OCI-LY7 (cell line): Measurements from ENCODE around the gene SLC18A3. TPM values are rescaled to one million over a fixed set of nuclear protein-coding genes. Genes with fewer than 3 reads are reported as not detected.

ENCODE experiments used
- BruUV-seq: library from RNA; stranded (reverse); fragments of 400-500 nt; replicated peaks from 2 replicates; lab custom pipeline; 2021; lab: Mats Ljungman, UMichigan
- CTCF ChIA-PET: fragments of 300-600 bp; sonication (Branson Sonifier 250); formaldehyde crosslinking; loops from one replicate; lab custom pipeline; 2022; ENCODE audit warnings: antibody characterized with exemption; ENCODE audit not compliant: unreplicated experiment; lab: Charles Lee
- POLR2A ChIA-PET: fragments of 300-600 bp; sonication (Branson Sonifier 250); formaldehyde crosslinking; loops from one replicate; lab custom pipeline; 2022; ENCODE audit warnings: antibody characterized with exemption; lab: Charles Lee
- DNase-seq: peaks from one replicate; pipeline ENCODE4 v3.0.0-alpha.2; 2015; ENCODE audit warnings: low spot score
- H2AFZ ChIP-seq: fragments of 200-600 bp; sonication (generic), shearing (Covaris generic); 2 replicates; pipeline ENCODE4 v1.6.1; 2014; ENCODE audit warnings: mild to moderate bottlenecking, antibody characterized with exemption, low read length, moderate library complexity
- H3K27ac ChIP-seq: fragments of 200-600 bp; sonication (generic); 2 replicates; pipeline ENCODE4 v1.5.1; 2014; ENCODE audit warnings: mixed run types, low read depth, mild to moderate bottlenecking, moderate library complexity, low read length, inconsistent platforms; ENCODE audit not compliant: poor library complexity, severe bottlenecking
- H3K36me3 ChIP-seq: fragments of 200-600 bp; sonication (generic); 2 replicates; pipeline ENCODE4 v1.6.1; 2014; ENCODE audit warnings: mild to moderate bottlenecking, antibody characterized with exemption, low read length, moderate library complexity, mixed read lengths; ENCODE audit not compliant: insufficient read depth
- H3K4me1 ChIP-seq: fragments of 200-600 bp; sonication (generic); 2 replicates; pipeline ENCODE4 v1.5.1; 2014; ENCODE audit warnings: mild to moderate bottlenecking, low read length; ENCODE audit not compliant: insufficient read depth, poor library complexity, severe bottlenecking
- H3K4me2 ChIP-seq: fragments of 200-600 bp; sonication (generic); 2 replicates; pipeline ENCODE4 v1.6.1; 2014; ENCODE audit warnings: mild to moderate bottlenecking, low read length
- H3K4me3 ChIP-seq: fragments of 200-600 bp; sonication (generic); 2 replicates; pipeline ENCODE4 v1.5.1; 2014; ENCODE audit warnings: mild to moderate bottlenecking, low read depth, low read length; ENCODE audit not compliant: poor library complexity, severe bottlenecking
- H3K79me2 ChIP-seq: fragments of 200-600 bp; sonication (generic); 2 replicates; pipeline ENCODE4 v1.6.1; 2016; ENCODE audit warnings: low read depth, mild to moderate bottlenecking, low read length, moderate library complexity, mixed read lengths; ENCODE audit not compliant: insufficient read depth
- H3K9me2 ChIP-seq: fragments of 200-600 bp; sonication (generic); 2 replicates; pipeline ENCODE4 v1.6.1; 2016; ENCODE audit warnings: mild to moderate bottlenecking, low read length, mixed read lengths; ENCODE audit not compliant: insufficient read depth
- H3K9me3 ChIP-seq: fragments of 200-600 bp; sonication (generic); 2 replicates; pipeline ENCODE4 v1.6.1; 2014; ENCODE audit warnings: mild to moderate bottlenecking, mixed run types, low read length, mixed read lengths
- H4K20me1 ChIP-seq: fragments of 200-600 bp; sonication (generic); 2 replicates; pipeline ENCODE4 v1.6.1; 2014; ENCODE audit warnings: mild to moderate bottlenecking, antibody characterized with exemption, low read length, moderate library complexity, mixed read lengths; ENCODE audit not compliant: insufficient read depth
- EZH2phosphoT487 ChIP-seq: fragments of 200-600 bp; sonication (generic); IDR thresholded peaks from 2 replicates; pipeline ENCODE4 v1.6.1; 2018; ENCODE audit warnings: low read depth, borderline replicate concordance, mild to moderate bottlenecking, mixed run types, antibody characterized with exemption, low read length, moderate library complexity, mixed read lengths
- intact Hi-C: fragments of 100-400 bp; cut with micrococcal nuclease; formaldehyde crosslinking; loops from one replicate; pipeline ENCODE4 v1.10.0; 2022; ENCODE audit not compliant: unreplicated experiment
- total RNA-seq, 2 experiments: library from RNA; depleted of rRNA in 1 of 2; stranded (reverse); fragments of >200 nt in 1 of 2; shearing (Covaris generic) in 1 of 2; gene quantifications; 2 replicates each; pipeline ENCODE4 v1.2.3, GENCODE V29; 2014 to 2022
- TF ChIP-seq, protein P1 (sequence below): fragments of 200-600 bp; sonication (generic); conservative IDR thresholded peaks from 2 replicates; pipeline ENCODE4 v1.5.1; 2014; ENCODE audit warnings: mild to moderate bottlenecking, antibody characterized with exemption, low read length, moderate library complexity, mixed read lengths

The SLC18A3 gene
- total RNA-seq, 2 experiments from 2014 or later, result not detected

DNA sequence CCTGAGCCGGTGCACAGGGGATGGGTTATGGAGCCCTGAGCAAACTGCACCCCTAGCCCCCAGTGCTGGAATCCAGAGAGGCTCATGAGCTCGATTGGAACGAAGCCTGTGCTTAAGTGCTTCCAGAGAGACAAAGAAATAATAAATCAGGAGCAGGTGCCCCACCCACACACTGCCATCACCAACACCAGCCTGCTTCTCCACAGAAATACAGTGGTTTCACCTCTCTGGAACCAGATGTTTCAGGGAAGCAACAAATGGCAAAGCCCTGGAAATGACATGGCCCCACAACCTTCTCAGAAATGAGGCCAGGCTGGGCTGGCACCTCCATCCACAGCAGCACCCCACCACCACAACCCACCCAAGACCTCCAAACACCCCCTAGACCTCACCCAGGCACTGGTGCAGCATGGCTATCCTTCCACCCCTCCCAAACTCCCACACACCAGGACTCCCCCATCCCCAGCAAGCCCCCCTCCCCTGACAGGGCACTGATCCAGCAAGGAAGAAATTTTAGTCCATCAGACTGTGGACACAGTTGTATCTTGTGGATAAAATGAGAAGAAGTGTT, 4.1 kb upstream of the SLC18A3 start:
- H3K36me3 ChIP-seq, result no peaks in the 10 kb centered on the region
- H3K9me3 ChIP-seq, result no peaks in the 10 kb centered on the region
- DNase-seq, result no peak
- no peak overlapping the region for H3K4me2 ChIP-seq
- no peak overlapping the region for H2AFZ ChIP-seq
- no peak overlapping the region for H3K27ac ChIP-seq
- no peaks in the 10 kb centered on the region for H3K4me1 ChIP-seq
- intact Hi-C loops, result no loop called here
- no peak overlapping the region for H3K4me3 ChIP-seq
- POLR2A ChIA-PET, result no interaction called here
- TF ChIP-seq, protein P1, sequence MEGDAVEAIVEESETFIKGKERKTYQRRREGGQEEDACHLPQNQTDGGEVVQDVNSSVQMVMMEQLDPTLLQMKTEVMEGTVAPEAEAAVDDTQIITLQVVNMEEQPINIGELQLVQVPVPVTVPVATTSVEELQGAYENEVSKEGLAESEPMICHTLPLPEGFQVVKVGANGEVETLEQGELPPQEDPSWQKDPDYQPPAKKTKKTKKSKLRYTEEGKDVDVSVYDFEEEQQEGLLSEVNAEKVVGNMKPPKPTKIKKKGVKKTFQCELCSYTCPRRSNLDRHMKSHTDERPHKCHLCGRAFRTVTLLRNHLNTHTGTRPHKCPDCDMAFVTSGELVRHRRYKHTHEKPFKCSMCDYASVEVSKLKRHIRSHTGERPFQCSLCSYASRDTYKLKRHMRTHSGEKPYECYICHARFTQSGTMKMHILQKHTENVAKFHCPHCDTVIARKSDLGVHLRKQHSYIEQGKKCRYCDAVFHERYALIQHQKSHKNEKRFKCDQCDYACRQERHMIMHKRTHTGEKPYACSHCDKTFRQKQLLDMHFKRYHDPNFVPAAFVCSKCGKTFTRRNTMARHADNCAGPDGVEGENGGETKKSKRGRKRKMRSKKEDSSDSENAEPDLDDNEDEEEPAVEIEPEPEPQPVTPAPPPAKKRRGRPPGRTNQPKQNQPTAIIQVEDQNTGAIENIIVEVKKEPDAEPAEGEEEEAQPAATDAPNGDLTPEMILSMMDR, result no peak
- no peak for TF ChIP-seq EZH2phosphoT487
- H3K9me2 ChIP-seq, result no peaks in the 10 kb centered on the region
- no TSS peak for BruUV-seq
- CTCF ChIA-PET, result no interaction called here
- no peaks in the 10 kb centered on the region for H3K79me2 ChIP-seq
- H4K20me1 ChIP-seq, result no peaks in the 10 kb centered on the region

DNA sequence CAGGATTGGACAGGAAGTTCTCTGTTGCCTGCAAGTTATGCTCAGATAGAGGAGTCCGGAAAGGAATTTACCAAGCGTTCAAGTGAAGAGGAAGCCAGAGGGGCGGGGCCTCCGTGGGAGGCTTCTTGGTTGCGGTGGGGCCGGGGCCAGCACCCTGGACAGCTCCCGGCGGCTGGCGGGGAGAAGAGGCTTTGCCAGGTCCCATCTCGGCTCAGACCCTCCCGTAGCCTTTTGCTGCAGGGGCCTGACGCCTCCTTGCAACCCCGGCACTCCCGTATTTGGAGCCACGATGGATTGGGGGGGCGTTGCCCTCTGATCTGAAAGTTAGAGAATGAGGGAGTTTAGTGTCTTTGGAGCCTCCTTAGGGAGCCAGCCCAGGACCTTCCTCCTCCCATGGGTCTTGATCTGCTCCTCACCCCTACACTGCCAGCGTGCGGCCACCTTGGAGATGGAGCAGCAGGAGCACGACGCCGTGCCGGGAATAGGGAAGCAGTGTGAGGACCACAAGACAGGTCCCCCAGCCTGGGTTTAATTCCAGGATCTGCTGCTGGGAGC, 3.1 kb upstream of the SLC18A3 start:
- no TSS peak for BruUV-seq
- H2AFZ ChIP-seq, result no peak overlapping the region
- no peaks in the 10 kb centered on the region for H3K9me2 ChIP-seq
- H3K27ac ChIP-seq, result no peak overlapping the region
- H4K20me1 ChIP-seq, result no peaks in the 10 kb centered on the region
- H3K4me1 ChIP-seq, result no peaks in the 10 kb centered on the region
- H3K36me3 ChIP-seq, result no peaks in the 10 kb centered on the region
- peak; percentile 62 for DNase-seq
- intact Hi-C loops, result no loop called here
- TF ChIP-seq, protein P1, result no peak
- TF ChIP-seq EZH2phosphoT487, result no peak
- H3K4me2 ChIP-seq, result no peak overlapping the region
- ChIA-PET POLR2A (no interaction called here), CTCF (no interaction called here)
- no peaks in the 10 kb centered on the region for H3K9me3 ChIP-seq
- no peaks in the 10 kb centered on the region for H3K79me2 ChIP-seq
- no peak overlapping the region for H3K4me3 ChIP-seq

DNA sequence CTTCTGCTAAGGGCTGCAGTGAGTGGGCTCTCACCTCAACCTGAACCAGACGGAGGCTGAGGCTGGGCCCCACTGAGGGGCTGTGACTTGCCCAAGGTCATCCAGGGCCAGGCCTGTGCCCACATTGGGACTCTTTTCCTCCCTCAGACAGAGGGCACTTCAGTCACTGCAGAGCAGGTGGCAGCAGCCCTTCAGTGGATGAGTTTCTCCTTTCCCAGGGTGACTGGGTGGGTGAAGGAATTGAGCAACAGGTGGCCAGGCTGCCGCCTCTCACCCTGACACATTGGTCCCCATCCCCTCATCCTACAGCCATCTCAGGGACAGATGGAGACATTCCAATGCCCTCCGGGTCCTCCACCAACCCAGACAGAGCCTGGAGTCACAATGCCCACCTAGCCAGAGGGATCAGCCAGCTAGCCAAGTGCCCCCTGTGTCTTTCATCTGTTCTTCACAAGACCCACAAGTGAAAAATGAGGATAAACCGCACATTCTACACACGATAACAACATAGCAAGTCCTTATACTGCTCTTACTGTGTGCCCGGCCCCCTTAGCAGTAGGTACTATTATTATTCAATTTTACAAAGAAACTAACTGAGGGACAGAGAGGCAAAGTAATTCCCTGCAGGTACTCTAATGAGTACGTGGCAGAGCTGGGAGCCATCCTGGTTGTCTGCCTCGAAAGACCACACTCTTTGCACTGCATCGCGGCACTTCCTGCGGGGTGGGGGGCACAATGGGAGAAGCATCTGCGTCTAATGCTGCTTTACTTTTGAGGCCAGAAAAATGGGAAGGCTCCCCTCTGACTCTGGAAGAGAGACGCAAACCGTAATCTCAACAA, 1.7 kb upstream of the SLC18A3 start:
- no peaks in the 10 kb centered on the region for H4K20me1 ChIP-seq
- H2AFZ ChIP-seq, result no peak overlapping the region
- TF ChIP-seq, protein P1, result no peak
- TF ChIP-seq EZH2phosphoT487, result no peak
- no peaks in the 10 kb centered on the region for H3K79me2 ChIP-seq
- CTCF ChIA-PET, result no interaction called here
- H3K9me3 ChIP-seq, result no peaks in the 10 kb centered on the region
- DNase-seq, result no peak
- no peak overlapping the region for H3K27ac ChIP-seq
- intact Hi-C loops, result no loop called here
- no peaks in the 10 kb centered on the region for H3K36me3 ChIP-seq
- no peak overlapping the region for H3K4me2 ChIP-seq
- BruUV-seq, result no TSS peak
- H3K9me2 ChIP-seq, result no peaks in the 10 kb centered on the region
- no peak overlapping the region for H3K4me3 ChIP-seq
- no peaks in the 10 kb centered on the region for H3K4me1 ChIP-seq
- POLR2A ChIA-PET, result no interaction called here
